NCI-H69 (cell line): ENCODE data around the gene SLC12A8.

ENCODE experiments used
- DNase-seq: peaks from one replicate; lab custom pipeline; 2025; lab: John Stamatoyannopoulos, UW

The SLC12A8 gene

GRCh38 chr3:125214738-125215137 is 2.2 kb upstream of the SLC12A8 start:
- no peak for DNase-seq

- no peak for DNase-seq
Observed at GRCh38 chr3:125213946-125214542, 1.5 kb upstream of the SLC12A8 start.

GRCh38 chr3:125213364-125213755 is 812 bp upstream of the SLC12A8 start:
- no peak for DNase-seq

GRCh38 chr3:125212091-125212508 is 448 bp downstream of the SLC12A8 start:
- peak; percentile 28 for DNase-seq

- DNase-seq, result no peak
Observed at GRCh38 chr3:125211523-125212090, 941 bp downstream of the SLC12A8 start.

- DNase-seq, result no peak
Observed at GRCh38 chr3:125207949-125208568, 4.5 kb downstream of the SLC12A8 start.

GRCh38 chr3:125207507-125207906 is 5.0 kb downstream of the SLC12A8 start:
- DNase-seq, result no peak

- DNase-seq, result no peak
Observed at GRCh38 chr3:125206934-125207333, 5.6 kb downstream of the SLC12A8 start.

GRCh38 chr3:125203731-125204130 is 8.8 kb downstream of the SLC12A8 start:
- DNase-seq, result no peak

- no peak for DNase-seq
Observed at GRCh38 chr3:125202197-125202596, 10.4 kb downstream of the SLC12A8 start.

GRCh38 chr3:125200731-125201139 is 11.8 kb downstream of the SLC12A8 start:
- no peak for DNase-seq

GRCh38 chr3:125194849-125195601 is 17.5 kb downstream of the SLC12A8 start:
- DNase-seq, result no peak

- no peak for DNase-seq
Observed at GRCh38 chr3:125194061-125194848, 18.3 kb downstream of the SLC12A8 start.

GRCh38 chr3:125192190-125193035 is 20.1 kb downstream of the SLC12A8 start:
- no peak for DNase-seq

GRCh38 chr3:125191730-125192129 is 20.8 kb downstream of the SLC12A8 start:
- no peak for DNase-seq

GRCh38 chr3:125191256-125191655 is 21.3 kb downstream of the SLC12A8 start:
- DNase-seq, result no peak

GRCh38 chr3:125190786-125191185 is 21.8 kb downstream of the SLC12A8 start:
- DNase-seq, result no peak

- no peak for DNase-seq
Observed at GRCh38 chr3:125189378-125190165, 23.0 kb downstream of the SLC12A8 start.

- no peak for DNase-seq
Observed at GRCh38 chr3:125188955-125189354, 23.6 kb downstream of the SLC12A8 start.

- DNase-seq, result no peak
Observed at GRCh38 chr3:125187599-125187910, 25.0 kb downstream of the SLC12A8 start.
